ENCODE results near the gene ATP6V1A. TPM values are rescaled to one million over a fixed set of nuclear protein-coding genes. Genes with fewer than 3 reads are reported as not detected.

Gene ATP6V1A
- total RNA-seq, 1 donor from 2014 or later, result 102 TPM

DNA sequence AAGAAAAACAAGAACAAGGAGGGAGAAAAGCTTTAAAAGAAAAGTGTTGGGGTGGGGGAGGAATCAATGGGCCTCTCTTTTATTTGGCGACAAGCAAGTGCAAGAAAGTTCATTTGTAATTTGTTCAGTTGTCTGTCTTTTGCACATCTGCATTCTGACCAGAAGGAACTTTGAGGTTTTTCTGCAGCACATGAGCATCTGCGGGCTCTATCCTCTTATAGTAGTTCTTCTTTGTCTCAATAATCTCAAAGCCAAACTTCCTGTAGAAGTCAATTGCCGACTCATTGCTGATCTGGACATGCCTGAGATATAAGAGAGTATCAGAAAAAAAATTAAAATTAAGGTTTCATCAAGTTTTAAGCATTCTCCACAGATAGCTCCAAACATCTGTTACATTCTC, 25.2 kb upstream of the ATP6V1A start:
- Histone ChIP-seq H3K36me3 (peaks cover 26% of the 10 kb centered on the region), H3K27me3 (no peaks in the 10 kb centered on the region)
- TF ChIP-seq, protein P1, sequence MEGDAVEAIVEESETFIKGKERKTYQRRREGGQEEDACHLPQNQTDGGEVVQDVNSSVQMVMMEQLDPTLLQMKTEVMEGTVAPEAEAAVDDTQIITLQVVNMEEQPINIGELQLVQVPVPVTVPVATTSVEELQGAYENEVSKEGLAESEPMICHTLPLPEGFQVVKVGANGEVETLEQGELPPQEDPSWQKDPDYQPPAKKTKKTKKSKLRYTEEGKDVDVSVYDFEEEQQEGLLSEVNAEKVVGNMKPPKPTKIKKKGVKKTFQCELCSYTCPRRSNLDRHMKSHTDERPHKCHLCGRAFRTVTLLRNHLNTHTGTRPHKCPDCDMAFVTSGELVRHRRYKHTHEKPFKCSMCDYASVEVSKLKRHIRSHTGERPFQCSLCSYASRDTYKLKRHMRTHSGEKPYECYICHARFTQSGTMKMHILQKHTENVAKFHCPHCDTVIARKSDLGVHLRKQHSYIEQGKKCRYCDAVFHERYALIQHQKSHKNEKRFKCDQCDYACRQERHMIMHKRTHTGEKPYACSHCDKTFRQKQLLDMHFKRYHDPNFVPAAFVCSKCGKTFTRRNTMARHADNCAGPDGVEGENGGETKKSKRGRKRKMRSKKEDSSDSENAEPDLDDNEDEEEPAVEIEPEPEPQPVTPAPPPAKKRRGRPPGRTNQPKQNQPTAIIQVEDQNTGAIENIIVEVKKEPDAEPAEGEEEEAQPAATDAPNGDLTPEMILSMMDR (IDR thresholded peaks at IDR 0.05), result no peak

DNA sequence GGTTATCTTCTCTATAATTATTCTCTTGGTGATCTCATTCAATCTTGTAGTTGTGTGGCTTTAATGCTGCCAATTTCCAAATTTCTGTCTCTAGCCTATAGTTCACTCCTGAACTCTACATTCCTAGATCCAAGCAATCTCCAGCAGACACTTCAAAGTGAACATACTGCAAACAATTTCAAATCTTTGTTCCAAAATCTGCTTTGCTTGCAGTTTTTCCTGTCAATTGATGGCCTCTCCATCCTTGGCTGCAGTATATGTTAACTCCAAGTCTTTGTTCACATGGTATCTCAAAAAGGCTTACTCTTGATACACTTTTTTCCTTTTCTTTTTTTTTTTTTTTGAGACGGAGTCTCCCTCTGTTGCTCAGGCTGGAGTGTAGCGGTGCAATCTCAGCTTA, 18.2 kb upstream of the ATP6V1A start:
- H3K9me3 ChIP-seq, result no peaks in the 10 kb centered on the region
- no peaks in the 10 kb centered on the region for H3K36me3 ChIP-seq
- no peak for DNase-seq
- no peaks in the 10 kb centered on the region for H3K27me3 ChIP-seq
- no peak overlapping the region for H3K4me3 ChIP-seq
- TF ChIP-seq, protein P1 (IDR thresholded peaks at IDR 0.05), result no peak
- H3K4me1 ChIP-seq, result no peaks in the 10 kb centered on the region
- no peak overlapping the region for H3K27ac ChIP-seq
- no peak for ATAC-seq
- intact Hi-C loops (cut with DNase I), result no loop called here

More for the DNA sequence above, 25.2 kb upstream of the ATP6V1A start:
- ATAC-seq, result no peak
- H3K4me1 ChIP-seq, result no peaks in the 10 kb centered on the region
- no peaks in the 10 kb centered on the region for H3K9me3 ChIP-seq
- no peak for DNase-seq
- no peak overlapping the region for H3K27ac ChIP-seq
- intact Hi-C loops (cut with DNase I), result no loop called here
- no peak overlapping the region for H3K4me3 ChIP-seq

DNA sequence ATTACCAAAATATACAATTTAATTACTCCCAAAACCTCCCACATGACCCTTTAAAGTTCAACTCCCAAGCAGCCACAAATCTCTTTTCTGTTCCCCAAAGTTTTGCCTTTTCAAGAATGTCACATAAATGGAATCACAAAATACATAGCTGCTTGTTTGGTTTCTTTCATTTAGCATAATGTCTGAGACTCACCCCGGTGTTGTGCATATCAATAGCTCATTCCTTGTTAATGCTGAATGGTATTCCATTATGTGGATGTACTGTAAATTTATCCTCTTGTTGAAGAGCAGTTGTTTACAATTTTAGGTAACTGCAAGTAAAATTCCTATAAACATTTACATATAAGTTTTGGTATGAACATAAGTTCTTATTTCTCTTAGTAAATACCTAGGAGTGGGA, 16.3 kb upstream of the ATP6V1A start:
- H3K4me1 ChIP-seq, result no peaks in the 10 kb centered on the region
- TF ChIP-seq, protein P1 (IDR thresholded peaks at IDR 0.05), result no peak
- H3K36me3 ChIP-seq, result no peaks in the 10 kb centered on the region
- no peaks in the 10 kb centered on the region for H3K27me3 ChIP-seq
- ATAC-seq (no peak), DNase-seq (no peak)
- H3K9me3 ChIP-seq, result no peaks in the 10 kb centered on the region
- intact Hi-C loops (cut with DNase I), result no loop called here
- no peak overlapping the region for H3K27ac ChIP-seq
- H3K4me3 ChIP-seq, result no peak overlapping the region

DNA sequence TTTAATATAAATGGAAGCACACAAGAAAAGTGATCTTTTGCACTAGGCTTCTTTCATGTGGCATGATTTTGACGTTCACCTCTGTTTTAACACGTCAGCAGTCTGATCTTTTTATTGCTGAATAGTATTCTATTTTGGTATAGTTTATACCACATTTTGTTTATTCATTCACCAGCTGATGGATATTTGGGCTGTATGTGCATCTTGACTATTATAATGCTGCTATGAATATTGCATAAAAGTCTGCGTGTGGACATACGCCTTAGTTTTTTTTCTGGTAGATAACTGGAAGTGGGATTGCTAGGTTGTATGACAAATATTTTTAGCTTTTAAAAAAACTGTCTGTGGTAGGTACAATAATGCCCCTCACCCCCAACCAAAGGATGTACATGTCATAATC, 15.1 kb upstream of the ATP6V1A start:
- no peaks in the 10 kb centered on the region for H3K9me3 ChIP-seq
- TF ChIP-seq, protein P1 (IDR thresholded peaks at IDR 0.05), result no peak
- H3K27me3 ChIP-seq, result no peaks in the 10 kb centered on the region
- H3K27ac ChIP-seq, result no peak overlapping the region
- intact Hi-C loops (cut with DNase I), result no loop called here
- H3K36me3 ChIP-seq, result no peaks in the 10 kb centered on the region
- no peak overlapping the region for H3K4me3 ChIP-seq
- ATAC-seq (no peak), DNase-seq (no peak)
- H3K4me1 ChIP-seq, result no peaks in the 10 kb centered on the region

DNA sequence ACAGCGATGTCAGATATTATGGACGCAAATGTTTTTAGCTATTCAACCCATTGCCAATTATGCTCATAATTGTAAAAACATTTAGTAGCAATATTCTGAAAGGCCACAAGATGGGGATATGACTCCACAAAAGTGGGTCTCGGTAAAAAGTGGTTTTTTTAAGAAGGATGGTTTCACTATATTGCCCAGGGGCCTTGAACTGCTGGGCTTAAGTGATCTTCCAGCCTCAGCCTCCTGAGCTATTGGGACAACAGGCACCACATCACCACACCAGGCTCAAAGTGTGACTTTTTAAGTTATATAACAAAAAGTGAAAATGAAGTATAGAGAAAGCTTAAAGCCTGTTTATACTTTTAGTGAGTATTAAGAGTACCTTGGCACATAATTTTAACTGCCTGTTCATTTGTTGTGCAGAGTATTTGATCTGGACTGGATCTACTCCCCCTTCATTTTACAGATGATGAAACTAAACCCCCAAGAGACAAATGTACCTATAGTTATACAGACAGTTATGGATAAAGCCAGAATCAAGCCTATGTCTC, 10.2 kb upstream of the ATP6V1A start:
- intact Hi-C loops (cut with DNase I), result no loop called here
- H3K4me1 ChIP-seq, result peaks cover 7% of the 10 kb centered on the region
- DNase-seq, result no peak

More for the DNA sequence above, 10.2 kb upstream of the ATP6V1A start:
- Histone ChIP-seq H3K27me3 (no peaks in the 10 kb centered on the region), H3K9me3 (no peaks in the 10 kb centered on the region), H3K36me3 (no peaks in the 10 kb centered on the region), H3K4me3 (no peak overlapping the region), H3K27ac (no peak overlapping the region)
- peak; percentile 79 for ATAC-seq
- TF ChIP-seq, protein P1 (IDR thresholded peaks at IDR 0.05), result peak; percentile 69

Data from upper lobe of right lung (tissue), 1 donor.